Liver (tissue), 9 donors: Measurements from ENCODE around the gene NAGA. TPM values are rescaled to one million over a fixed set of nuclear protein-coding genes. Genes with fewer than 3 reads are reported as not detected.
A peak's percentile ranks its signal among the peaks of the same experiment; 100 is the strongest.
"Not testable (repeated sequence)": the region's sequence is repeated elsewhere in the genome, so short reads cannot be mapped to it uniquely, and the experiment has no call there.

Experiments used
- DNase-seq: peaks from one replicate; pipeline ENCODE4 v3.0.0-alpha.2; 2017; ENCODE audit warnings: low spot score
- H3K27ac ChIP-seq, 2 donors: one replicate each; pipeline ENCODE4 v1.7.0; 2013; ENCODE audit warnings: inconsistent platforms in 2 of 2, low read length in 2 of 2, control low read depth in 1 of 2, low read depth in 1 of 2, mild to moderate bottlenecking in 1 of 2
- H3K27me3 ChIP-seq, 4 donors: one replicate each; pipeline versions ENCODE4 v1.6.1 to v1.7.0; 2013; ENCODE audit warnings: low read length in 3 of 4, inconsistent platforms in 1 of 4, mild to moderate bottlenecking in 1 of 4, moderate library complexity in 1 of 4; ENCODE audit not compliant: control insufficient read depth in 4 of 4, insufficient read depth in 4 of 4
- H3K36me3 ChIP-seq, 4 donors: one replicate each; pipeline versions ENCODE4 v1.6.1 to v1.7.0; 2013; ENCODE audit warnings: low read length in 3 of 4, mild to moderate bottlenecking in 3 of 4, low read depth in 1 of 4, moderate library complexity in 1 of 4; ENCODE audit not compliant: control insufficient read depth in 4 of 4, insufficient read depth in 3 of 4
- H3K4me1 ChIP-seq, 4 donors: one replicate each; pipeline versions ENCODE4 v1.6.1 to v1.7.0; 2013; ENCODE audit warnings: low read length in 3 of 4, mild to moderate bottlenecking in 3 of 4, moderate library complexity in 1 of 4; ENCODE audit not compliant: control insufficient read depth in 4 of 4, insufficient read depth in 4 of 4
- H3K4me3 ChIP-seq, 3 donors: one replicate each; pipeline versions ENCODE4 v1.6.1 to v1.7.0; 2013; ENCODE audit warnings: low read length in 3 of 3, control low read depth in 1 of 3, low read depth in 1 of 3, mild to moderate bottlenecking in 1 of 3
- H3K9ac ChIP-seq, 2 donors: one replicate each; pipeline ENCODE4 v1.7.0; 2013; ENCODE audit warnings: low read length in 2 of 2, mild to moderate bottlenecking in 2 of 2, moderate library complexity in 2 of 2, control low read depth in 1 of 2, low read depth in 1 of 2
- H3K9me3 ChIP-seq, 4 donors: one replicate each; pipeline versions ENCODE4 v1.6.1 to v1.7.0; 2013; ENCODE audit warnings: low read length in 3 of 4; ENCODE audit not compliant: control insufficient read depth in 4 of 4
- FOXA1 ChIP-seq: IDR thresholded peaks from 2 replicates; pipeline ENCODE4 v1.6.1; 2016; ENCODE audit warnings: antibody characterized with exemption
- FOXA2 ChIP-seq: IDR thresholded peaks from 2 replicates; pipeline ENCODE4 v1.6.1; 2016; ENCODE audit warnings: antibody characterized with exemption
- GABPA ChIP-seq, 2 donors: IDR thresholded peaks in 1 of 2; conservative IDR thresholded peaks in 1 of 2; 2 replicates each; pipeline ENCODE4 v1.6.1; 2016; ENCODE audit warnings: antibody characterized with exemption in 2 of 2, mild to moderate bottlenecking in 1 of 2, moderate library complexity in 1 of 2
- HNF4A ChIP-seq, 2 donors: conservative IDR thresholded peaks; 2 replicates each; pipeline ENCODE4 v1.6.1; 2016; ENCODE audit warnings: antibody characterized with exemption in 2 of 2, mild to moderate bottlenecking in 2 of 2
- HNF4G ChIP-seq: IDR thresholded peaks from 2 replicates; pipeline ENCODE4 v1.6.1; 2016; ENCODE audit warnings: antibody characterized with exemption
- NR2F2 ChIP-seq: IDR thresholded peaks from 2 replicates; pipeline ENCODE4 v1.6.1; 2016; ENCODE audit warnings: antibody characterized with exemption
- RAD21 ChIP-seq, 2 donors: IDR thresholded peaks; 2 replicates each; pipeline ENCODE4 v1.6.1; 2016; ENCODE audit warnings: antibody characterized with exemption in 2 of 2, mild to moderate bottlenecking in 2 of 2
- RXRA ChIP-seq, 2 donors: IDR thresholded peaks; 2 replicates each; pipeline ENCODE4 v1.6.1; 2017 to 2018; ENCODE audit warnings: antibody characterized with exemption in 2 of 2, mild to moderate bottlenecking in 1 of 2
- YY1 ChIP-seq: IDR thresholded peaks from 2 replicates; pipeline ENCODE4 v1.6.1; 2016; ENCODE audit warnings: antibody characterized with exemption, mild to moderate bottlenecking
- WGBS: extraction: QIAGEN DNeasy Blood & Tissue Kit; methylation state at CpG from one replicate; pipeline ENCODE4 v1.1.7; 2013; 5-methylcytosine and 5-hydroxymethylcytosine counted together
- polyA plus RNA-seq, 2 donors: library from polyadenylated mRNA; stranded (reverse) in 1 of 2; unstranded in 1 of 2; fragments of 200-250 nt in 1 of 2; fragments of >200 nt in 1 of 2; fragmentation: Nextera tagmentation in 1 of 2; extraction: Ambion mirVana in 1 of 2; gene quantifications; one replicate each; pipeline versions ENCODE4 v1.2.1 to v1.2.3, GENCODE V29; 2013 to 2015
- total RNA-seq, 2 donors: library from RNA; depleted of rRNA; stranded (reverse); fragments of >200 nt; gene quantifications; one replicate each; pipeline ENCODE4 v1.2.3, GENCODE V29; 2014
- TF ChIP-seq, protein P1 (sequence below): IDR thresholded peaks from 2 replicates; pipeline ENCODE4 v1.6.1; 2016; ENCODE audit warnings: antibody characterized with exemption
- TF ChIP-seq, protein P2 (sequence below): IDR thresholded peaks from 2 replicates; pipeline ENCODE4 v1.6.1; 2016; ENCODE audit warnings: antibody characterized with exemption
- donor health status: healthy.
- donor health status: healthy.
- donor health status: healthy.
- donor health status: healthy.
- donor health status: healthy.

NAGA gene
- total and polyA plus RNA-seq, 4 donors: 12.8 to 33.9 (median 23.9) TPM

DNA sequence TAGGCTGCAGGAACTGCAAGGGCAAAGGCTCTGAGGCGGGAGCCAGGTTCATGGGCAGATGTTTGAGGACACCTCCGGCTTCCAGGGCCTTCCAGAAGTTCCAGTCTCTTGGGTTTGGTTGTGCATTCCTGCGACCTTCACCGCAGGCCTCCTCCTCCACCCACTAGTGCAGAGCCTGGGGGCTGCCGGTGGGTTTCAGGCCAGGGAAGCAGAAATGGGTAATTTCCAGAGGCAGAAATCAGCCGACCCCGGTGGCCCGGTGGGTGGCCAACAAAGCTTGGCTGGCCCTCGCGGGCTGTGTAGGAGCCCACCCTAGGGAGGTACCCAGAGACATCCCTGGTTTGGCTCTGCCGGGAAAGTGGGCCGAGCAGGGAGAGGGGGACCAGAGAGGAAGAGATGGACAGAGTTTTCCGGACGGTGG is 3.0 kb upstream of the NAGA start:
- H3K4me3 ChIP-seq: peak overlapping the region in 1 of 3 donors; percentile 54
- peaks cover 0 to 2% (median 0%) of the 10 kb centered on the region in 4 donors for H3K9me3 ChIP-seq
- no peaks in the 10 kb centered on the region for H3K36me3 ChIP-seq
- WGBS: 82% methylated on average over 14 of the region's 14 CpGs
- H3K27me3 ChIP-seq: no peaks in the 10 kb centered on the region
- TF ChIP-seq YY1 (no peak), FOXA2 (no peak), RAD21 (IDR thresholded peaks at IDR 0.05) (no peak), RXRA (IDR thresholded peaks at IDR 0.05) (no peak), GABPA (IDR thresholded peaks at IDR 0.05 in 1 of 2, conservative IDR thresholded peaks at IDR 0.05 in 1 of 2) (no peak)
- peak overlapping the region in 1 of 2 donors; percentile 40 for H3K9ac ChIP-seq
- DNase-seq: no peak
- no peak overlapping the region for H3K27ac ChIP-seq
- H3K4me1 ChIP-seq: peaks cover 3 to 28% (median 24%) of the 10 kb centered on the region in 4 donors

DNA sequence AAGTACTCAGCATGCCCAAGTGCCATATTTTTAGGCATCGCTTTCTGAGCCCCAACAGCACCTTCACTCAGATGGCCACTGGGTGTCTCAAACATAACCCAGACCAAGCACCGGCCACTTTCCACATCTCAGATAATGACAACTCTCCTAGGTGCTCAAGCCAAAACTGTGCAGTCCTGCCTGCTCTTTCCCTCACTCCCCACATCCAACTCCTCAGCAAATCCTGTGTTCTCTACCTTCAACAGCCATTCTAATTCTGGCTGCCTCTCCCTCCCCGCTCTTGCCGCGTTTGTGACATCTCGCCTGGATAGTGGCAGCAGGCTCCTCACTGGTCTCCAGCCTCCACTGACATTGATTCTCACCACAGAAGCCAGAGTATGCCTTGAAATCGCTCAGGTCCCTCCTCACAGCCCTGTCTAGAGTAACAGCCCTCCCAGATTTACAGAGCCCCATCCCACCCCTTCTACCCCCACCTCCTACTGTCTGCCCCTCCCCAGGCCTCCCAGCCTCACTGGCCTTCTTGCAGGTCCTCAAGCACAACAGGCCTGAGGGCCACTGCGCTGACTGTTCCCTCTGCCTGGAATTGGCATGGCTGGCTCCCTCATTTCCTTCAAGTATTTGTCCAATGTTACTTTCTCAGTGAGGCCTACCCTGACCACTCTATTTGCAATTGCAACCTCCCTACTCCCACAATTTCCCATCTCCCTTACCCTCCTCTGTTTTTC is 2.2 kb upstream of the NAGA start:
- peaks cover 0 to 2% (median 0%) of the 10 kb centered on the region in 4 donors for H3K9me3 ChIP-seq
- no peak overlapping the region for H3K9ac ChIP-seq
- TF ChIP-seq RAD21 (IDR thresholded peaks at IDR 0.05) (peak in 1 of 2 donors; percentile 21), NR2F2 (no peak)
- H3K27me3 ChIP-seq: no peaks in the 10 kb centered on the region
- 89% methylated on average over 8 of the region's 8 CpGs for WGBS
- no peak overlapping the region for H3K4me3 ChIP-seq
- peaks cover 0 to 2% (median 1%) of the 10 kb centered on the region in 4 donors for H3K36me3 ChIP-seq
- H3K4me1 ChIP-seq: peaks cover 3 to 31% (median 27%) of the 10 kb centered on the region in 4 donors
- no peak overlapping the region for H3K27ac ChIP-seq
- DNase-seq: no peak

DNA sequence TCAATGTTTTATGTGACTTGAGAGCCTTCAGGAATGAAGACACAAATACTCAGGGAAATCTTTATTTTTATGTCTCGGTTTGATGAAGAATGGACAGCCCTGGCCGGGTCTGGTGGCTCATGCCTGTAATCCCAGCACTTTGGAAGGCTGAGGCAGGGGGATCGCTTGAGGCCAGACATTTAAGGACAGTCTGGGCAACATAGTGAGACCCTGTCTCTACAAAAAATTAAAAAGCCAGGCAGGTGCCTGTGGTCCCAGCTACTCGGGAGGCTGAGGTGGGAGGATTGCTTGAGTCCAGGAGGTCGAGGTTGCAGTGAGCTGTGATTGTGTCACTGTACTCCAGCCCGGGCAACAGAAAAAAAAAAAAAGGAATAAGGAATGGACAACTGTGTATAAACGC is 896 bp upstream of the NAGA start:
- Histone ChIP-seq H3K9ac (peak overlapping the region; percentile 69 to 70), H3K27ac (peak overlapping the region; percentile 69 to 90), H3K4me1 (peaks cover 3 to 31% (median 27%) of the 10 kb centered on the region in 4 donors), H3K36me3 (peaks cover 0 to 15% (median 3%) of the 10 kb centered on the region in 4 donors), H3K4me3 (peak overlapping the region; percentile 67 to 75 (median 67))
- H3K9me3 ChIP-seq, DNase-seq, H3K27me3 ChIP-seq: not testable (repeated sequence)
- WGBS: 83% methylated on average over 7 of the region's 7 CpGs

- Histone ChIP-seq H3K27ac (peak overlapping the region; percentile 69 to 90), H3K9me3 (no peaks in the 10 kb centered on the region), H3K4me3 (peak overlapping the region; percentile 67 to 75 (median 72)), H3K9ac (peak overlapping the region; percentile 8 to 84), H3K36me3 (peaks cover 0 to 18% (median 3%) of the 10 kb centered on the region in 4 donors), H3K27me3 (no peaks in the 10 kb centered on the region), H3K4me1 (peaks cover 5 to 45% (median 39%) of the 10 kb centered on the region in 4 donors)
- no peak for DNase-seq
- 24% methylated on average over 19 of the region's 19 CpGs for WGBS
- no peak for TF ChIP-seq GABPA (IDR thresholded peaks at IDR 0.05 in 1 of 2, conservative IDR thresholded peaks at IDR 0.05 in 1 of 2)
- no peak for TF ChIP-seq HNF4A (conservative IDR thresholded peaks at IDR 0.05)
- TF ChIP-seq, protein P1, sequence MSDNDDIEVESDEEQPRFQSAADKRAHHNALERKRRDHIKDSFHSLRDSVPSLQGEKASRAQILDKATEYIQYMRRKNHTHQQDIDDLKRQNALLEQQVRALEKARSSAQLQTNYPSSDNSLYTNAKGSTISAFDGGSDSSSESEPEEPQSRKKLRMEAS: no peak
- TF ChIP-seq FOXA2: no peak
- TF ChIP-seq HNF4G: no peak
- no peak for TF ChIP-seq FOXA1
- TF ChIP-seq, protein P2, sequence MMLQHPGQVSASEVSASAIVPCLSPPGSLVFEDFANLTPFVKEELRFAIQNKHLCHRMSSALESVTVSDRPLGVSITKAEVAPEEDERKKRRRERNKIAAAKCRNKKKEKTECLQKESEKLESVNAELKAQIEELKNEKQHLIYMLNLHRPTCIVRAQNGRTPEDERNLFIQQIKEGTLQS: no peak
- TF ChIP-seq RAD21 (IDR thresholded peaks at IDR 0.05): no peak
Observed at GRCh38 chr22:42069801-42070516, 653 bp downstream of the NAGA start.
